GF-D8 (cell line): ENCODE results near the gene UQCRFS1.
"Not testable (repeated sequence)": the region's sequence is repeated elsewhere in the genome, so short reads cannot be mapped to it uniquely, and the experiment has no call there.

Experiments used
- DNase-seq: peaks from one replicate; lab custom pipeline; 2025; lab: John Stamatoyannopoulos, UW

Gene UQCRFS1

GRCh38 chr19:29212648-29213573 is at the start of gene UQCRFS1:
Gene UQCRFS1 (minus strand): TSS chr19:29213151. CDS start chr19:29213118, 33 bp downstream.
- peak; percentile 84 for DNase-seq

GRCh38 chr19:29262085-29262484 is 49.1 kb upstream of the UQCRFS1 start:
- no peak for DNase-seq

GRCh38 chr19:29260477-29261317 is 47.7 kb upstream of the UQCRFS1 start:
- DNase-seq: peak; percentile 9

GRCh38 chr19:29259867-29260281 is 46.9 kb upstream of the UQCRFS1 start:
- no peak for DNase-seq

- DNase-seq: no peak
Measured at GRCh38 chr19:29259153-29259552, 46.2 kb upstream of the UQCRFS1 start.

- no peak for DNase-seq
Measured at GRCh38 chr19:29256516-29256915, 43.6 kb upstream of the UQCRFS1 start.

- DNase-seq: no peak
Measured at GRCh38 chr19:29255912-29256311, 43.0 kb upstream of the UQCRFS1 start.

GRCh38 chr19:29255006-29255405 is 42.1 kb upstream of the UQCRFS1 start:
- no peak for DNase-seq

- DNase-seq: not testable (repeated sequence)
Measured at GRCh38 chr19:29249798-29250197, 36.8 kb upstream of the UQCRFS1 start.

GRCh38 chr19:29248332-29248844 is 35.4 kb upstream of the UQCRFS1 start:
- DNase-seq: no peak

GRCh38 chr19:29247872-29248271 is 34.9 kb upstream of the UQCRFS1 start:
- DNase-seq: no peak

- no peak for DNase-seq
Measured at GRCh38 chr19:29247471-29247870, 34.5 kb upstream of the UQCRFS1 start.

- DNase-seq: no peak
Measured at GRCh38 chr19:29247051-29247450, 34.1 kb upstream of the UQCRFS1 start.

- DNase-seq: no peak
Measured at GRCh38 chr19:29245215-29245614, 32.3 kb upstream of the UQCRFS1 start.

- DNase-seq: no peak
Measured at GRCh38 chr19:29241324-29241723, 28.4 kb upstream of the UQCRFS1 start.

GRCh38 chr19:29239213-29239776 is 26.3 kb upstream of the UQCRFS1 start:
- no peak for DNase-seq

- no peak for DNase-seq
Measured at GRCh38 chr19:29233591-29233990, 20.6 kb upstream of the UQCRFS1 start.

- no peak for DNase-seq
Measured at GRCh38 chr19:29232315-29232852, 19.4 kb upstream of the UQCRFS1 start.

- not testable (repeated sequence) for DNase-seq
Measured at GRCh38 chr19:29231306-29231705, 18.4 kb upstream of the UQCRFS1 start.

GRCh38 chr19:29217616-29218015 is 4.7 kb upstream of the UQCRFS1 start:
- DNase-seq: no peak

- no peak for DNase-seq
Measured at GRCh38 chr19:29216021-29216420, 3.1 kb upstream of the UQCRFS1 start.

GRCh38 chr19:29215322-29215845 is 2.4 kb upstream of the UQCRFS1 start:
- DNase-seq: no peak
